Mononuclear cell (primary cell): ENCODE data around the gene RGL4. TPM values are rescaled to one million over a fixed set of nuclear protein-coding genes. Genes with fewer than 3 reads are reported as not detected.

ENCODE experiments used
- H3K27me3 ChIP-seq: 2 replicates; pipeline ENCODE4 v1.6.0; 2011; ENCODE audit warnings: low read length, control low read depth; ENCODE audit not compliant: insufficient read depth
- H3K4me1 ChIP-seq: 2 replicates; pipeline ENCODE4 v1.5.1; 2011; ENCODE audit warnings: mild to moderate bottlenecking, low read length, control low read depth; ENCODE audit not compliant: insufficient read depth
- H3K4me3 ChIP-seq: 2 replicates; pipeline ENCODE4 v1.5.1; 2011; ENCODE audit warnings: mild to moderate bottlenecking, low read length, moderate library complexity
- H3K9me3 ChIP-seq: 2 replicates; pipeline ENCODE4 v1.5.1; 2011; ENCODE audit warnings: low read depth, mild to moderate bottlenecking, control low read depth, low read length
- total RNA-seq: library from RNA; depleted of rRNA; stranded (reverse); fragments of >200 nt; gene quantifications from one replicate; pipeline ENCODE4 v1.2.3, GENCODE V29; 2012

Gene RGL4
- total RNA-seq, 1 donor = 9.2 TPM

DNA sequence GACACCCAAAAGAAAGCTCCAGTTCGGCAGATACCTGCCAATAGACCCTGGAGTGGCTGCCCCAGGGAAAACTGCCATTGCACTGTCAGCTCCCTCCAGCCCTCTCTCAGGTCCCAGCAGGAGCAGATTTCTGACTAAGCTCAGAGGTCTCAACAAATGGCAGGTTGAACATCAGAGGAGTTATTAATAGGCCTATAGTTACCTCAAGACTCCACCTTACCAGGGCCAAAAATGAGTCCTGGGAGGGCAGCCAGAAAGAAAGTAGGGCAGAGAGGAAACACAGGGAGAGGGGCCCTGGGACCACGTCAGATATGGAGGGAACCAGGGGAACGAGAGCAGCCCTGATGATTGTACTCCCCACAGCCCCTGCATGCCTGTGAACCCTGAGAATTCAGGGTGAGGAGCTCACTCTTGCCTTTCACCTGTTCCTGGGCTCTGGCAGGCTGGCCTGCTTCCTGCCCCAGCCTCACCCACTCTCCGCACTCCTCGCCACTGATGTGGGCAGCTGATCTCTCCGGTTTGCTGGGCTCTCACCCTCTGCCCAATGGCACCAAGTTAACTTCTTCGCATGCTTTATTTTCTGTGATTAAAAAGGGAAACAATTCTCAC, 4.3 kb upstream of the RGL4 start:
- Histone ChIP-seq H3K27me3 (no peaks in the 10 kb centered on the region), H3K9me3 (no peaks in the 10 kb centered on the region), H3K4me3 (no peak overlapping the region), H3K4me1 (no peaks in the 10 kb centered on the region)

DNA sequence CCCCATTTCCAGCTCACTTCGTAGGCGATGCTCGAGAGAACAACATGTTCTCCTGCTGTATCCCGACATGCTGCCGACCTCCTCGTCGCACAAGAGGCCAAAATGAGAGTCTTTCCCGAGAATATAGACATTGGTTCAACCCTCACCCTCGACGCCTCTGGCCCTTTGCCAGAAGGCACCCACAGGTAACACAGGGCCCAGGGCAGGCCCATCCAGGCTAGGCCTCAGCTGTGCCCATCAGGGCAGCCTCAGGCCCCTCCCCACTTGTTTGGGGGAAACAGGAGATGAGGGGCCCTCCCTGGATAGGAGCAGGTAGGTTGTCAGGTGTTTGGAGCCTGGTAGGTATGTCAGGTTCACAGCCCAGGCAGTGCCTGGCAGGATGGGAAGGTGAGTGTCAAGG, 2.7 kb upstream of the RGL4 start:
- no peaks in the 10 kb centered on the region for H3K9me3 ChIP-seq
- H3K27me3 ChIP-seq = no peaks in the 10 kb centered on the region
- H3K4me1 ChIP-seq = no peaks in the 10 kb centered on the region
- no peak overlapping the region for H3K4me3 ChIP-seq

DNA sequence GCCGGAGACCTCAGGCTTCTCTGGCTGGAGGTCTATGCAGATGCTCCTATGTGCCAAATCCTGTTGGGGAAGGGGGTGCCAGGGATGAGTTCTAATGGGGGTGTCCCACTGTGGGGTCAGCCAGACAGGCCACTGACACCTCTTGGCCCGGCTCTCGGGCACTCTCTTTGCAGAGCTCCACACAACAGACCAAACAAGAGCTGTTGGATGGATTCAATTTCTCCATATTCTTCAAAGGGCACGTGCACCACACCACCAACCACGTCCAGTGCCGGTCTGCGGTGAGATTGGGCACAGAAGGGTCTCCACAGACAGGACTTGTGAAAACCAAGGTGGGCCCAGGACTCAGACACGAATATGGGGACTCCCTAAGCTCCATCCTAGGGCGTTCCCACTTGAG, 2.2 kb upstream of the RGL4 start:
- H3K27me3 ChIP-seq = no peaks in the 10 kb centered on the region

DNA sequence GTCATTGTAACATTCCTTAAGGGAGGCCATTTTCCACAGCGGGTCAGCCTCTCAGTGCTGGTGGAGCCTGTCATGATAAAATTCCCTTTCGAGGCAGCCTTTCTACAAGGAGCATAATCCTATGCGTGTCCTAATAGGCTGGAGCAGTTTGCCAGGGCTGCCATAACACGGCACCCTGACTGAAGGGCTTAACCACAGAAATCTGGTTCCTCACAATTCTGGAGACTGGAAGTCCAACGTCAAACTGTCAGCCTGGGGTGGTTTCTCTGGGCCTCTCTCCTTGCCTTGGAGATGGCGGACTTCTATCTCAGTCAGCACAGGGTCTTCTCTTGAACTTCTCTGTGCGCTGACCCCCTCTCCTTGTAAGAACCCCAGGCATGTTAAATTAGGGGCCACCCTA, 1.4 kb upstream of the RGL4 start:
- Histone ChIP-seq H3K27me3 (no peaks in the 10 kb centered on the region), H3K9me3 (no peaks in the 10 kb centered on the region), H3K4me3 (no peak overlapping the region), H3K4me1 (peaks cover 2% of the 10 kb centered on the region)

More for the DNA sequence above, 2.2 kb upstream of the RGL4 start:
- H3K4me3 ChIP-seq = no peak overlapping the region
- H3K4me1 ChIP-seq = no peaks in the 10 kb centered on the region
- no peaks in the 10 kb centered on the region for H3K9me3 ChIP-seq

DNA sequence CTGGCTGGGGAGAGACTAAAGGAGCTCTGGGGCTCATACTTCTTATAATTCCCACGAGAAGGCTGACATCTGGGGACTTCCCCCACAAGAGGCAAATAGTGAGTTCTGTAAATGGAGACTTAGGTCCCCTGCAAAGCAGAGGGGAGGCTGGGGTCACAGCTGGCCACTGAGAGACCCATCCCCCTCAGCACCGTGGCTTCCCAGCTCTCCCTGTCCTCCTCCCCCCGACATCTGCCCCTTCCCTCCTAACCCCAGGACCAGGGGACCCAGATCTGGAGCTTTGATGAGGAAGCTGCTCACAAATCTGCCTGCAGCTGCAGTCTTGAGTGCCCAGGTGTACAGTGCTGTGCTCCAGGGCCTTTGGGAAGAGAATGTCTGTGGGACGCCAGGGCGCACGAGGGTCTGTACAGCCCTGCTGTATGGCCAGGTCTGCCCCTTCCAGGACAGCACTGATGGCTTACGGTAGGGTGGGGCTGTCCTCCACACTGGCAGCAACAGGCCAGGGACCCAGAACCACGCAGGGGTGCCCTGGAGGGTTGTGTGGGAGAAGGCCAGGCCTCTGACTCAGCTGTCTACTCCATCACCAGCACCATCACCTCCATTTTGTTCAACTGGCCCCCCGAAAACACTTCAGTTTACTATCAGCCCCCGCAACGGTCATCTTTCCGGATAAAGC, 1.1 kb downstream of the RGL4 start:
- H3K27me3 ChIP-seq = no peaks in the 10 kb centered on the region
- peaks cover 27% of the 10 kb centered on the region for H3K4me1 ChIP-seq
- no peak overlapping the region for H3K4me3 ChIP-seq
- no peaks in the 10 kb centered on the region for H3K9me3 ChIP-seq

DNA sequence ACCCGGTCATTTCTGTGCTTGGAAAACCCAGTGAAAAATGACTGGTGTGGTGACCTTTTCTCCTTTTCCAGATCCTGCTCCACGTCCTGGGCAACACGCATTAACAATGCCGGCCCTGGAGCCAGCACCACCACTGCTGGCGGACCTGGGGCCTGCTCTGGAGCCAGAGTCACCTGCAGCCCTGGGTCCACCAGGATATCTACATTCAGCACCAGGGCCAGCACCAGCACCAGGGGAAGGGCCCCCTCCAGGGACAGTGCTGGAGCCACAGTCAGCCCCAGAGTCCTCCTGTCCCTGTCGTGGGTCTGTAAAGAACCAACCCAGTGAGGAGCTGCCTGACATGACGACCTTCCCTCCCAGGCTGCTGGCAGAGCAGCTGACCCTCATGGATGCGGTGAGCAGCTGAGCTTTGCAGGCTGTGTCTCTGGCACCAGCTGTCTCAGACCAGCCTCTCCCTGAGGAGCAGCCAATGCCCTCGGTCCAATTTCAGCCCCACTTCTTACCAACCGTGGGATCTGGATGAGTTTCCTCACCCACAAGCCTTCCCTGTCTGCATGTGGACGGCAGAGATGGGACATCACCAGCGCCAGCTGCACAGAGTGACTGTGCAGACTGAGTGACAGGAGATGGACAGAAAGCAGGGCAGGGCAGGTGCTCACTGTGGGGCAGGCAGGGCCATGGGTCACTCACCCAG, 1.9 kb downstream of the RGL4 start:
- H3K9me3 ChIP-seq = no peaks in the 10 kb centered on the region
- H3K4me1 ChIP-seq = peaks cover 35% of the 10 kb centered on the region
- H3K27me3 ChIP-seq = no peaks in the 10 kb centered on the region
- no peak overlapping the region for H3K4me3 ChIP-seq

DNA sequence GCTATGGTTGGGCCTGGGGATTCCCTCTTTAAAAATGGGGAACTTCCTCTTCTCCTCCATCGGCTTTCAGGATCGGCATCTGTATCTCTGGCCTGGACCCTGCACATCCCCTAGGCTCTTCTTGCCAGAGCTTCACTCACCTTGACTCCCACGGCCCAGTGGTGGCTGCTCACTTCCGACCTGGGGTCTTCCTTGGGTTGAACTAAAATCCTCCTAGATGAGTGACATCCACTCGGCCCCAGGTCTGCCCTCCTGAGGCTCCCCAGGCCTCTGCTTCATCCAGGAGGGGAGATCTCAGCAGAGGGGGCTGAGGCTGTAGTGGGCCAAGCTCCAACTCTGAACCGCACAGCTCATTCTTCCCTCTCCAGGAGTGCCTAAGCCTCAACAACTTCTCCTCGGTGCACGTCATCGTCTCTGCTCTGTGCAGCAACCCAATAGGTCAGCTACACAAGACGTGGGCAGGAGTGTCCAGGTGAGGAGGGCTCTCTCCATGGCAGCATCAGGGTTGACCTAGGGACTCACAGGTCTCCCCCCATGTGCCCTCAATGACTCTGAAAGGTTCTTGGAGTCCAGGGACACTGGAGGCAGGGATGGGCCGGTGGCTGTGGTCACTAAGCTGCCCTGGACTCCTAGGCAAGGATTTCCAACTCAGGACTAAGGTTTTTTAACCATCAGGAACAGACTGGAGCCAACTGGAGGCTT, 3.3 kb downstream of the RGL4 start:
- H3K9me3 ChIP-seq = no peaks in the 10 kb centered on the region
- H3K27me3 ChIP-seq = no peaks in the 10 kb centered on the region
- no peak overlapping the region for H3K4me3 ChIP-seq
- peaks cover 46% of the 10 kb centered on the region for H3K4me1 ChIP-seq

DNA sequence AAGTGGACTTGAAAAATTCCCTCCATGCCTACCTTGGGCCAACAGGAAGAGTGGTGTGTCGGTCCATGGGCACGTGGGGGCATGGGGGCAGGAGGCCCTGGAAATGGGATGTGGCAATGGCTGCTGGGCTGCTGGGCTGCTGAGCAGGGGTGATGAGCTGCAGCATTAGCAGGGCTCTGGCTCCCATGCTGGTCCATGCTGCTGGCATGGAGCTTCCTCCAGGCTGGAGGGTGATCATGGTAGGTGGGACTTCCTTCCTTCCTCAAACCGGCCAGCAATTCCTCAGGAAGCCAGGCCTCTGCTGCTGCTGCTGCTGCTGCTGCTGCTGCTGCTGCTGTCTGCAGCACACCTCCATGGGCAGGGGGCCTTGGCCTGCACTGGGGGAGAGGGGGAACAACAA, 4.3 kb downstream of the RGL4 start:
- H3K4me1 ChIP-seq = peaks cover 46% of the 10 kb centered on the region

DNA sequence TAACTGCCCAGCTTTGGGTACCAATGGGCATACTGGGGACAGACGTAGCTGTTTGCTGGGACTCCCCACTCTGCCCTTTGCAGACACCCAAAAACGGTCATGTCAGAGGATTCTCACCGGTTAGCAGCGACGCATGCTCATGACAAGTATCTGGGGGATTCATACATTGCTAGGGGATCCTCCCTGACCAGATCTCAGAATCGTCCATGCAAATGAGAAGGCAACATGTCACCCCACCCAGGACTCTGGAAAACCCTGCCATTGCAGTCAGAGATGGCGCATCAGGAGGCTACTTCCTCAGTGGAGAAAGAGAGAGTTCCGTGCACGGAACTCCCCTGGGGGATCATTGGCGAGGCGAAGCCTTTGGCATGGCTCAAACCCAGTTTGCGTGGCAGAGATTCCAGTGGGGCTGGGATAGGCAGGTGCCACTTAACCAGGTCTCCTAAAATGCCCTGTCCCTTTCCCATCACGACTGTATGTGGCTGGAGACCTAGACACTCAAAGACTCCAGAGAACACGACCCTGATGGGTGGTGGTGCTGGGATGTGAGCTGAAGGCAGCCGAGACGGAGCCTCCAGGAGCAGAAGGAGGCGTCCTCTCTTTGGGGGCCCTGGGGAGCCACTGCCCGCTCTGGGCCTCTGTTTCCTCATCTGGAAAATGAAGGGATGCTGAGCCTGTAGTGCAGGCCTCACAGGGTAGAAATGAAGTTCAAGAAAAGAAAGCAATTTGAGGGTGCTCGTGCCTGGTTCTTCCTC, 4.9 kb downstream of the RGL4 start:
- H3K27me3 ChIP-seq = no peaks in the 10 kb centered on the region
- peaks cover 46% of the 10 kb centered on the region for H3K4me1 ChIP-seq
- H3K9me3 ChIP-seq = no peaks in the 10 kb centered on the region
- H3K4me3 ChIP-seq = no peak overlapping the region

More for the DNA sequence above, 4.3 kb downstream of the RGL4 start:
- Histone ChIP-seq H3K9me3 (no peaks in the 10 kb centered on the region), H3K27me3 (no peaks in the 10 kb centered on the region), H3K4me3 (no peak overlapping the region)

DNA sequence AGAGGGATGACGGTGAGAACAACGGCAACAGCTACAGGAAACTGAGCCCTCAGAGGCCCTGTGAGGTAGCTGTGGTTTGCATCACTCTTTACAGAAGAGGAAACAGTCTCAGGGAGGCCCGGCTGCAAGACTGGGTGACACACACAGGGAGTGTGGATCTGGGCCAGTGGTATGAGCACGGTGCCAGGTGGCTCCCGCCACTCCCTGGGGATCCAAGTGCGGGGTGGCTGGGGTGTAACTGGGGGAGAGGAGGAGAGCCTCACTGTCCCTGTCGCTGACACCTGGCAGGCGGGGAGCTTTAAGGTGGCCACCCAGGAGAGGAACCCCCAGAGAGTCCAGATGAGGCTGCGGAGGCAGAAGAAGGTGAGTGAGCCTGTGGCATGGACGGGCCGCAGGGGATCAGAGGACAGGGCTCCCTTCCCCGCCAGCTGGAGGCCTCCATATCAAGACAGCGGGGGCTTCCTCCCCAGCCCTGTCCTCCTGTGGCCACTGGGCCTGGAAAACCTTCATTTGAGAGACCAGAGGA, 5.6 kb downstream of the RGL4 start:
- Histone ChIP-seq H3K4me3 (peak overlapping the region; percentile 21), H3K9me3 (no peaks in the 10 kb centered on the region), H3K4me1 (peaks cover 46% of the 10 kb centered on the region), H3K27me3 (no peaks in the 10 kb centered on the region)

DNA sequence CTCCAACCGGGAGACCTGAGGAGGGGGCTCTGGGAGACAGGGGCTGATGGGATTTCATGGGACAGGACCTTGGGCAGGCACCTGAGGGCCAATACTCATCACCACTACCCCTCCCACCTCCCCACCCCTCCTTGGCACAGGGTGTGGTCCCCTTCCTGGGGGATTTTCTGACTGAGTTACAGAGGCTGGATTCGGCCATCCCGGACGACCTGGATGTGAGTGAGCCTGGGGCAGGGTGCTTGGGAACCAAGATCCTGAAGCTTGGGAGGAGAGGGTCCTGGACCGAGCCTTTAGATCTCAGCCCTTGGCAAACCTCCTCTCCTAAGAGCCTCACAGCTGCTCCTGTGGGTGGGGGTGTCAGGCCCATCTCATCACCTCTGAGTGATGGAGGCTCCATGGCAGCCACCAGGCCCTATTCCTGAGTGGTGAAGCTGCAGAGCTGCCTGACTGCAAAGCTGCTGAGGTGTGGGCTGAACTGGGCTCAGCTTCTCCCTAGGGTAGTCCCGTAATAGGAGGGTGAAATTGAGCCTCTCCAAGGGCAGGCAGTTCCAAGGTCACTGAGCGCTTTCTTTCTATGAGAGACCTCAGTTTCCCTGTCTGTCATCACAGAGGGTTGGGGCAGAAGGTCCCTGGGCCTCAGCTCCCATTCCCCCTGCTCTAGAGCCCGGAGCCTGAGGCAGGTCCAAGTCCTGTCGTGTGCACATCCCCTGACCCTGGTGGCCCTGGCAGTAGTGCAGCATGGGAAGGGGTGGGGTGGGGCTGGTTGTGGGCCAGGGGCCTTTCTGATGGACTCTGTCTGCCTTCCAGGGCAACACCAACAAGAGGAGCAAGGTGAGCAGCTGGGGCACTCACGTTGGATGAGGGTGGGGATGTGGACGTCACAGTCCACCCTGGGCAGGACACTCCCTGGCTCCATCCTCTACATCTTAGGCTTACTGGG, 6.5 kb downstream of the RGL4 start:
- peaks cover 46% of the 10 kb centered on the region for H3K4me1 ChIP-seq

DNA sequence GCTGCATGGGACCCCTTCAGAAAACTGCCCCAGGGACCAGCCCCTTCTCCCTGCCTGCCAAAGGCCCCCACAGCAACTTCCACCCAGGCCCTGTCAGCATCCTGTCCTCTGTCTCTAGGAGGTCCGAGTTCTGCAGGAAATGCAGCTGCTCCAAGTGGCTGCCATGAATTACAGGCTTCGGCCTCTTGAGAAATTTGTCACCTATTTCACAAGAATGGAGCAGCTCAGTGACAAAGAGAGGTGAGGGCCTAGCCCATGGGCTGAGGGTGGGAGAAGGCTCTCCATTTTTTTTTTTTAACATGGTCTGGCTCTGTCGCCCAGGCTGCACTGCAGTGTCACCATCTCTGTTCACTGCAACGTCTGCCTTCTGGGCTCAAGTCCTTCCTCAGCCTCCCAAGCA, 7.3 kb downstream of the RGL4 start:
- no peaks in the 10 kb centered on the region for H3K9me3 ChIP-seq
- no peaks in the 10 kb centered on the region for H3K27me3 ChIP-seq
- H3K4me1 ChIP-seq = peaks cover 46% of the 10 kb centered on the region
- no peak overlapping the region for H3K4me3 ChIP-seq

More for the DNA sequence above, 6.5 kb downstream of the RGL4 start:
- Histone ChIP-seq H3K27me3 (no peaks in the 10 kb centered on the region), H3K9me3 (no peaks in the 10 kb centered on the region), H3K4me3 (peak overlapping the region; percentile 21)

DNA sequence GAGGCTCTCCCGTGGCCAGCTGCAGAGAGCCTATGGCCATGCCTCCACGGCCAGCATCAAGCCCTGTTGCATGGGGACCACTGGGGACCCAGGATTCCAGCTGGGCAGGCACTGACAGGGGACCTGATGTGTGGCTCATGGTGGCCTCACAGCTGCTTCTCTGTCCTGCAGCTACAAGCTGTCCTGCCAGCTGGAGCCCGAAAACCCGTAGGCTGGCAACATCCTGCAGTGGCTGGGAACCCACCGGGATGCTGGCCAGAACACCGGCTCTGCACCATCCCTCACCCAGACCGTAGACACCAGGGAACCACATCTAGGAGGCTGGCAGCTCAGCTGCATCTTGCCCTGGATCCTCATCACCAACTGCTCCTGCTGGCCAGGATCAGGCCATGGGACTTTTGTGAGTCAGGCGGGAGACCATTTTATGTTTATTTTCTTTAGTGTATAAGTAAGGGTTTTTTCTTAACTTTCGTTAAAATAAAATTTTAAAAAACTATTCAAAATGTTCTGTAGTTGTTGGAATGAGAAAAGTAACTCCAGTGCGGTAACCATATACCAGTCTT, 7.9 kb downstream of the RGL4 start:
- Histone ChIP-seq H3K9me3 (no peaks in the 10 kb centered on the region), H3K4me1 (peaks cover 46% of the 10 kb centered on the region)

More for the DNA sequence above, 7.9 kb downstream of the RGL4 start:
- Histone ChIP-seq H3K4me3 (no peak overlapping the region), H3K27me3 (no peaks in the 10 kb centered on the region)
